Esophagus squamous epithelium (tissue), 5 donors: ENCODE measurements around the gene CCDC124. TPM values are rescaled to one million over a fixed set of nuclear protein-coding genes. Genes with fewer than 3 reads are reported as not detected.

Source experiments
- DNase-seq: peaks from one replicate; lab custom pipeline; 2025; lab: John Stamatoyannopoulos, UW
- H3K27ac ChIP-seq, 4 donors: fragments of 200-600 bp; sonication (generic); one replicate each; pipeline ENCODE4 v1.5.1; 2016 to 2019; ENCODE audit warnings: mild to moderate bottlenecking in 1 of 4
- H3K27me3 ChIP-seq, 4 donors: fragments of 200-600 bp; sonication (generic); 1 replicate in 3 of 4; 2 replicates in 1 of 4; pipeline versions ENCODE4 v1.5.1 to v1.6.0; 2017 to 2021; ENCODE audit warnings: antibody characterized with exemption in 1 of 4
- H3K36me3 ChIP-seq, 3 donors: fragments of 200-600 bp; sonication (generic); one replicate each; pipeline ENCODE4 v1.5.1; 2016 to 2019
- H3K4me1 ChIP-seq, 3 donors: fragments of 200-600 bp; sonication (generic); one replicate each; pipeline ENCODE4 v1.5.1; 2017 to 2019
- H3K4me3 ChIP-seq, 4 donors: fragments of 200-600 bp; sonication (generic); 1 replicate in 3 of 4; 2 replicates in 1 of 4; pipeline ENCODE4 v1.5.1; 2016 to 2019; ENCODE audit warnings: mild to moderate bottlenecking in 2 of 4, moderate library complexity in 1 of 4
- H3K9me3 ChIP-seq, 3 donors: fragments of 200-600 bp; sonication (generic); one replicate each; pipeline ENCODE4 v1.5.1; 2016 to 2019
- CTCF ChIP-seq, 6 experiments: fragments of 450-650 bp in 4 of 6; fragments of 200-600 bp in 2 of 6; sonication (generic) in 2 of 6; IDR thresholded peaks; one replicate each; pipeline ENCODE4 v1.5.1; 2016 to 2019; ENCODE audit warnings: antibody characterized with exemption in 6 of 6, mild to moderate bottlenecking in 4 of 6, moderate library complexity in 4 of 6
- POLR2A ChIP-seq, 4 donors: fragments of 450-650 bp; IDR thresholded peaks; one replicate each; pipeline ENCODE4 v1.6.1; 2017; ENCODE audit warnings: antibody characterized with exemption in 4 of 4, mild to moderate bottlenecking in 4 of 4, moderate library complexity in 3 of 4
- WGBS, 2 donors: methylation state at CpG; one replicate each; pipeline ENCODE4 v1.1.5; 2018; 5-methylcytosine and 5-hydroxymethylcytosine counted together
- intact Hi-C: fragments of 100-400 bp; cut with DNase I; formaldehyde crosslinking; loops from one replicate; pipeline ENCODE4 v1.15.0; 2022
- total RNA-seq, 4 donors: library from RNA; depleted of rRNA; stranded (reverse); fragments of >200 nt; gene quantifications; one replicate each; pipeline ENCODE4 v1.1.0, GENCODE V29; 2016
- donor health status: DM: yes; HTN: yes; CAD: no.

The CCDC124 gene
- total RNA-seq, 4 donors from 2014 or later, result 50.2 to 80.6 (median 54.5) TPM

- no peak overlapping the region for H3K4me3 ChIP-seq
- no peaks in the 10 kb centered on the region for H3K9me3 ChIP-seq
- H3K27me3 ChIP-seq, result peaks cover 0 to 66% (median 0%) of the 10 kb centered on the region in 4 donors
- 28 to 42% methylated on average over 18 of the region's 18 CpGs for WGBS, 2 donors
- intact Hi-C loops, result no loop called here
- no peak for DNase-seq
- no peak overlapping the region for H3K27ac ChIP-seq
- no peaks in the 10 kb centered on the region for H3K4me1 ChIP-seq
- no peaks in the 10 kb centered on the region for H3K36me3 ChIP-seq
- no peak for TF ChIP-seq CTCF (IDR thresholded peaks at IDR 0.05)
- TF ChIP-seq POLR2A (IDR thresholded peaks at IDR 0.05), result no peak
These were observed 43.1 kb upstream of the CCDC124 start for GRCh38 chr19:17889609-17890214.

GRCh38 chr19:17893766-17894165 is 39.0 kb upstream of the CCDC124 start:
- Histone ChIP-seq H3K4me3 (no peak overlapping the region), H3K27me3 (peaks cover 0 to 93% (median 0%) of the 10 kb centered on the region in 4 donors)
- intact Hi-C loops, result no loop called here

GRCh38 chr19:17902701-17903100 is 30.1 kb upstream of the CCDC124 start:
- H3K27me3 ChIP-seq, result peaks cover 0 to 23% (median 0%) of the 10 kb centered on the region in 4 donors
- peaks cover 0 to 2% (median 0%) of the 10 kb centered on the region in 3 donors for H3K9me3 ChIP-seq
- TF ChIP-seq CTCF (IDR thresholded peaks at IDR 0.05) (no peak), POLR2A (IDR thresholded peaks at IDR 0.05) (no peak)
- no peak overlapping the region for H3K4me3 ChIP-seq
- H3K4me1 ChIP-seq, result no peaks in the 10 kb centered on the region
- H3K36me3 ChIP-seq, result no peaks in the 10 kb centered on the region
- no peak overlapping the region for H3K27ac ChIP-seq
- 22 to 43% methylated on average over 5 of the region's 6 CpGs for WGBS, 2 donors
- DNase-seq, result no peak
- intact Hi-C loops, result no loop called here

More at GRCh38 chr19:17893766-17894165, 39.0 kb upstream of the CCDC124 start:
- no peaks in the 10 kb centered on the region for H3K36me3 ChIP-seq
- no peaks in the 10 kb centered on the region for H3K4me1 ChIP-seq
- no peaks in the 10 kb centered on the region for H3K9me3 ChIP-seq
- H3K27ac ChIP-seq, result no peak overlapping the region
- TF ChIP-seq CTCF (IDR thresholded peaks at IDR 0.05) (no peak), POLR2A (IDR thresholded peaks at IDR 0.05) (no peak)
- WGBS, 2 donors, result 69 to 85% methylated on average over 4 to 6 of the region's 9 CpGs
- DNase-seq, result no peak

GRCh38 chr19:17908244-17908643 is 24.6 kb upstream of the CCDC124 start:
- intact Hi-C loops, result no loop called here
- 86 to 93% methylated on average over 3 of the region's 3 CpGs for WGBS, 2 donors

More at GRCh38 chr19:17908244-17908643, 24.6 kb upstream of the CCDC124 start:
- Histone ChIP-seq H3K9me3 (peaks cover 0 to 16% (median 6%) of the 10 kb centered on the region in 3 donors), H3K36me3 (no peaks in the 10 kb centered on the region), H3K27me3 (peaks cover 0 to 5% (median 0%) of the 10 kb centered on the region in 4 donors), H3K4me3 (no peak overlapping the region), H3K27ac (no peak overlapping the region), H3K4me1 (peaks cover 2 to 8% (median 5%) of the 10 kb centered on the region in 3 donors)
- TF ChIP-seq POLR2A (IDR thresholded peaks at IDR 0.05), result no peak
- TF ChIP-seq CTCF (IDR thresholded peaks at IDR 0.05), result no peak
- no peak for DNase-seq
